ENCODE data around the gene CD96.

CD96 gene

DNA sequence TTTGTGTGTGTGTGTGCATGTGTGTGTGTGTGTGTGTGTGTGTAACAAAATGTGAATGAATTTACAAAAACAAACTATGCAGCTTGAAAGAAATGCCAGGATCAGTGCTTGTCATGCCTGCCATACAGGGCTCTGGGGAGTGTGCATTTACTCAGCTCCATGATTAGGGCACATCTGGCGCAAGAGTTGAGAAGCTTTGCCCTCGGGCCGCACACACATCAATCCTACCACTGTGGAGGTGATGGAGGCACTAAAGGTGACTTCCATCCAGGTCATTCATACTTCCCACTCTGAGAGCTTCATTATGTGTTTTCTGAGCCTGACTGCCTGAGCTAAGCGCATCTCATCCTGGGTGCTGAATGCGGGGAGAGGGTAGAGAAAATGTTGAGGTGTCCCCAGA is 125.2 kb downstream of the CD96 start:
- Histone ChIP-seq H3K4me1 (ENCODE audit: low read depth, poor library complexity, severe bottlenecking) (peaks cover 19% of the 10 kb centered on the region), H3K27ac (no peak overlapping the region), H3K9ac (no peak overlapping the region), H2AFZ (ENCODE audit: low read depth) (no peak overlapping the region), H4K20me1 (ENCODE audit: insufficient read depth) (no peaks in the 10 kb centered on the region), H3K36me3 (ENCODE audit: insufficient read depth) (no peaks in the 10 kb centered on the region), H3K4me3 (IDR thresholded peaks at IDR 0.05; ENCODE audit: insufficient read depth, low read depth, low read length) (no peak overlapping the region), H3K27me3 (ENCODE audit: insufficient read depth, low read depth) (no peaks in the 10 kb centered on the region), H3K79me2 (ENCODE audit: insufficient read depth, low read depth) (no peaks in the 10 kb centered on the region), H3K4me2 (no peak overlapping the region)
- TF ChIP-seq, protein P1, sequence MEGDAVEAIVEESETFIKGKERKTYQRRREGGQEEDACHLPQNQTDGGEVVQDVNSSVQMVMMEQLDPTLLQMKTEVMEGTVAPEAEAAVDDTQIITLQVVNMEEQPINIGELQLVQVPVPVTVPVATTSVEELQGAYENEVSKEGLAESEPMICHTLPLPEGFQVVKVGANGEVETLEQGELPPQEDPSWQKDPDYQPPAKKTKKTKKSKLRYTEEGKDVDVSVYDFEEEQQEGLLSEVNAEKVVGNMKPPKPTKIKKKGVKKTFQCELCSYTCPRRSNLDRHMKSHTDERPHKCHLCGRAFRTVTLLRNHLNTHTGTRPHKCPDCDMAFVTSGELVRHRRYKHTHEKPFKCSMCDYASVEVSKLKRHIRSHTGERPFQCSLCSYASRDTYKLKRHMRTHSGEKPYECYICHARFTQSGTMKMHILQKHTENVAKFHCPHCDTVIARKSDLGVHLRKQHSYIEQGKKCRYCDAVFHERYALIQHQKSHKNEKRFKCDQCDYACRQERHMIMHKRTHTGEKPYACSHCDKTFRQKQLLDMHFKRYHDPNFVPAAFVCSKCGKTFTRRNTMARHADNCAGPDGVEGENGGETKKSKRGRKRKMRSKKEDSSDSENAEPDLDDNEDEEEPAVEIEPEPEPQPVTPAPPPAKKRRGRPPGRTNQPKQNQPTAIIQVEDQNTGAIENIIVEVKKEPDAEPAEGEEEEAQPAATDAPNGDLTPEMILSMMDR (conservative IDR thresholded peaks at IDR 0.05; ENCODE audit: low read depth, low read length), result no peak

- no peaks in the 10 kb centered on the region for H4K20me1 ChIP-seq (ENCODE audit: insufficient read depth)
- no peak overlapping the region for H3K9ac ChIP-seq
- H2AFZ ChIP-seq (ENCODE audit: low read depth), result peak overlapping the region; percentile 30
- no peaks in the 10 kb centered on the region for H3K27me3 ChIP-seq (ENCODE audit: insufficient read depth, low read depth)
- peaks cover 19% of the 10 kb centered on the region for H3K4me1 ChIP-seq (ENCODE audit: low read depth, poor library complexity, severe bottlenecking)
- TF ChIP-seq, protein P1 (conservative IDR thresholded peaks at IDR 0.05; ENCODE audit: low read depth, low read length), result no peak
- no peaks in the 10 kb centered on the region for H3K36me3 ChIP-seq (ENCODE audit: insufficient read depth)
- no peak overlapping the region for H3K4me3 ChIP-seq (IDR thresholded peaks at IDR 0.05; ENCODE audit: insufficient read depth, low read depth, low read length)
- no peaks in the 10 kb centered on the region for H3K79me2 ChIP-seq (ENCODE audit: insufficient read depth, low read depth)
- H3K27ac ChIP-seq, result no peak overlapping the region
- H3K4me2 ChIP-seq, result peak overlapping the region; percentile 21; the same call in 1 of the 2 replicates
Measured at GRCh38 chr3:111667621-111668239, 125.7 kb downstream of the CD96 start.

GRCh38 chr3:111668326-111668725 is 126.3 kb downstream of the CD96 start:
- Histone ChIP-seq H3K27ac (no peak overlapping the region), H4K20me1 (ENCODE audit: insufficient read depth) (no peaks in the 10 kb centered on the region), H3K9ac (no peak overlapping the region), H3K4me1 (ENCODE audit: low read depth, poor library complexity, severe bottlenecking) (peaks cover 21% of the 10 kb centered on the region), H3K4me2 (peak overlapping the region; percentile 21; the same call in 1 of the 2 replicates), H3K36me3 (ENCODE audit: insufficient read depth) (no peaks in the 10 kb centered on the region), H2AFZ (ENCODE audit: low read depth) (peak overlapping the region; percentile 30; the same call in 1 of the 2 replicates), H3K79me2 (ENCODE audit: insufficient read depth, low read depth) (no peaks in the 10 kb centered on the region), H3K27me3 (ENCODE audit: insufficient read depth, low read depth) (no peaks in the 10 kb centered on the region), H3K4me3 (IDR thresholded peaks at IDR 0.05; ENCODE audit: insufficient read depth, low read depth, low read length) (no peak overlapping the region)
- TF ChIP-seq, protein P1 (conservative IDR thresholded peaks at IDR 0.05; ENCODE audit: low read depth, low read length), result no peak

GRCh38 chr3:111668888-111669488 is 127.0 kb downstream of the CD96 start:
- no peak overlapping the region for H3K9ac ChIP-seq
- H3K4me3 ChIP-seq (IDR thresholded peaks at IDR 0.05; ENCODE audit: insufficient read depth, low read depth, low read length), result no peak overlapping the region
- TF ChIP-seq, protein P1 (conservative IDR thresholded peaks at IDR 0.05; ENCODE audit: low read depth, low read length), result peak; percentile 78
- H2AFZ ChIP-seq (ENCODE audit: low read depth), result no peak overlapping the region
- no peaks in the 10 kb centered on the region for H3K36me3 ChIP-seq (ENCODE audit: insufficient read depth)
- H4K20me1 ChIP-seq (ENCODE audit: insufficient read depth), result no peaks in the 10 kb centered on the region
- peak overlapping the region; percentile 21; the same call in 1 of the 2 replicates for H3K4me2 ChIP-seq
- no peaks in the 10 kb centered on the region for H3K79me2 ChIP-seq (ENCODE audit: insufficient read depth, low read depth)
- peaks cover 27% of the 10 kb centered on the region for H3K4me1 ChIP-seq (ENCODE audit: low read depth, poor library complexity, severe bottlenecking)
- no peaks in the 10 kb centered on the region for H3K27me3 ChIP-seq (ENCODE audit: insufficient read depth, low read depth)
- no peak overlapping the region for H3K27ac ChIP-seq
